ENCODE data around the gene BMP2K. TPM values are rescaled to one million over a fixed set of nuclear protein-coding genes. Genes with fewer than 3 reads are reported as not detected.

The BMP2K gene
- total RNA-seq, 2 experiments from 2014 or later, result 10.6 to 14.5 TPM

DNA sequence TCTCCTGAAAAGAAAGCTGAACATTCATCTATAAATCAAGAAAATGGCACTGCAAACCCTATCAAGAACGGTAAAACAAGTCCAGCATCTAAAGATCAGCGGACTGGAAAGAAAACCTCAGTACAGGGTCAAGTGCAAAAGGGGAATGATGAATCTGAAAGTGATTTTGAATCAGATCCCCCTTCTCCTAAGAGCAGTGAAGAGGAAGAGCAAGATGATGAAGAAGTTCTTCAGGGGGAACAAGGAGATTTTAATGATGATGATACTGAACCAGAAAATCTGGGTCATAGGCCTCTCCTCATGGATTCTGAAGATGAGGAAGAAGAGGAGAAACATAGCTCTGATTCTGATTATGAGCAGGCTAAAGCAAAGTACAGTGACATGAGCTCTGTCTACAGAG lies 134.5 kb downstream of the BMP2K start:
- intact Hi-C loops (cut with DNase I, micrococcal nuclease), result no loop called here
- ChIA-PET CTCF (no interaction called here), POLR2A (interaction anchor here (0.6 kb wide), 1 partner anchor 227 kb away, joined by 4 read pairs; no protein-coding TSS in a partner anchor)
- DNase-seq, result no peak
- no peak overlapping the region for H3K4me3 Mint-ChIP-seq
- ATAC-seq, result no peak
- H3K27ac Mint-ChIP-seq, result no peak overlapping the region
- H3K4me1 Mint-ChIP-seq, result no peaks in the 10 kb centered on the region
- no peaks in the 10 kb centered on the region for H3K9me3 Mint-ChIP-seq (ENCODE audit: low read depth)
- H3K27me3 Mint-ChIP-seq, result no peaks in the 10 kb centered on the region
- H3K36me3 Mint-ChIP-seq (ENCODE audit: low read depth), result peaks cover 19% of the 10 kb centered on the region

DNA sequence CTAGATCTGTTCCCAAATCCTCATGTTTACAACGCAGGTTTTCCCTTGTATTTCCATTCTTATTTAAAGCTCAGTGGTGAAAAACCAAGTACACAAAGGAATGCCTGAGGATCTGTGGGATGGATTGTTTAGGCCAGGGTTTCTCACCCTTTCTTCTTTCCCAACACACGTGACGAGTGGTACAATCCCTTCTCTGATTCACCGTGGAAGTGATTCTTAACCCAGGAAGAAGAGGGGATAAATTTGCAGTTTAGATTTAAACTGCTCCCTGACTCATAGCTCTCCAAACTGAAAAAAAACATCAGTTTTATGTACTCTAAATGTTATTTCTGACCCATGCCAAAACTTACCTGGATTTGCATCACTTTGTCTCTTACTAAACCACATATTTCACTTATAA lies 146.1 kb downstream of the BMP2K start:
- intact Hi-C loops (cut with DNase I, micrococcal nuclease), result no loop called here
- Mint-ChIP-seq H3K9me3 (ENCODE audit: low read depth) (no peaks in the 10 kb centered on the region), H3K4me1 (peaks cover 4% of the 10 kb centered on the region), H3K4me3 (no peak overlapping the region), H3K27ac (no peak overlapping the region), H3K36me3 (ENCODE audit: low read depth) (peaks cover 23% of the 10 kb centered on the region), H3K27me3 (no peaks in the 10 kb centered on the region)
- DNase-seq (no peak), ATAC-seq (no peak)
- ChIA-PET POLR2A (no interaction called here), CTCF (interaction anchor here (1.3 kb wide), 1 partner anchor 310 kb away, joined by 3 read pairs; no protein-coding TSS in a partner anchor)

DNA sequence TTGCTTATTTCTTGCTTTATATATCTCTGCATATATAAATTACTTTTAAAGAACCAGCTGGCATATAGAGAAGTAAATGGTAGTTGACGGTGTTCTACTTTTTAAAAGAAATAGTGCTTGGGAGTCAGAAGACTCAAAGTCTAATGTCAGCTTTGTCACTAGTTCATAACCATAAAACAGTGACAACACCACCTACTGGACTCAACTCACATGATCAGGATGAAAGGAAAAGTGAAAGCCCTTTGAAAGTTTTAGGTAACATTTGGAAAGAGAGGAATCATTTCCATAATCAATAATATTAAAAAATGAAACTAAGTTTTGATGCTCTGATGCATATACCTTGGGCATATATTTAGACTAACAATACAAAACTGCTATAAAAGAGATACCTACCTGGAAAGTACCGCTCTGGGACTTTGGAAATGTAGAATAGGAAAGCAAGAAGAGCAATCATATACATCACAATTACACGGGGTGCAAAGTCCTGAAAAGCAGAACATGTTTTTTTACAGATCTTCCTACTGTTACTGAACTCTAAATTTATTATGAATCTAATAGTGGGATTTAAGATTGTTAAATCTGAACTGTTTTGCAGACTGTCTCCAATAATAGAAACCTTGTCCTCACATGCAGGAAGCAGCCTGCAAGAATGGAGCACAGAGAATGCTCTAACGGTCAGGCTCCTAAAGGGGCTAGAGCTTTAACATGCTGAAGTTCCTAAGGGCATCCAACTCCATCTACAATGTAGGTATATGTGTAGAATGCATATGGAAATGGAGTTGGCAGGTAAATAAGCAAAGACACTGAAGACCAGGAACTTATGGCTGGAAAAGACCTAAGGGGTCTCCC lies 147.5 kb downstream of the BMP2K start:
- DNase-seq (no peak), ATAC-seq (no peak)
- POLR2A ChIA-PET, result no interaction called here
- Mint-ChIP-seq H3K4me3 (no peak overlapping the region), H3K9me3 (ENCODE audit: low read depth) (no peaks in the 10 kb centered on the region), H3K27me3 (no peaks in the 10 kb centered on the region), H3K27ac (peak overlapping the region; percentile 48), H3K4me1 (peaks cover 4% of the 10 kb centered on the region), H3K36me3 (ENCODE audit: low read depth) (peaks cover 29% of the 10 kb centered on the region)
- intact Hi-C loops (cut with DNase I, micrococcal nuclease), result no loop called here
- CTCF ChIA-PET, result no interaction called here

DNA sequence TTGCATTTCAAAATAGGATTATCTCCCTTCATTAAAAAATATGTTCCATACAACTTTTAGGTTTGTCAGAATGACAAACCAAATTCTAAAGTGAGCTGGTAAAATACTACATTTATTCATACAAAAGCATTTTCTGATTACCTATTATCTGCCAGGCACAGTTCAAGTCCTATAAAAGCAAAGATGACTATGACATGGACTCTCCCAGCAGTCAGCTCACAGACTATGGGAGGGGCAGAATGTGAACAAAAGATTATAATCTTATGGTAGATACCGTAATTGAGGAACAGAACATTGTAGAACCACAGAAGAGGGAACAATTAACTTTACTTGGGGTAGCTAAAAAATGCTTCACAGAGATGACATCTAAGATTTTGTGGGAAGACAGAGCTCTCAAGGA lies 150.7 kb downstream of the BMP2K start:
- ATAC-seq (no peak), DNase-seq (no peak)
- CTCF ChIA-PET, result interaction anchor here (0.9 to 1.4 kb wide), 4 partner anchors 9 to 31 kb away, joined by 3 to 4 read pairs (median 3); partner anchors contain the start of gene PAQR3
- intact Hi-C loops (cut with DNase I, micrococcal nuclease), result no loop called here
- POLR2A ChIA-PET, result no interaction called here
- no peak overlapping the region for H3K27ac Mint-ChIP-seq
- peaks cover 44% of the 10 kb centered on the region for H3K36me3 Mint-ChIP-seq (ENCODE audit: low read depth)
- no peak overlapping the region for H3K4me3 Mint-ChIP-seq
- peaks cover 4% of the 10 kb centered on the region for H3K4me1 Mint-ChIP-seq
- H3K27me3 Mint-ChIP-seq, result no peaks in the 10 kb centered on the region
- no peaks in the 10 kb centered on the region for H3K9me3 Mint-ChIP-seq (ENCODE audit: low read depth)

DNA sequence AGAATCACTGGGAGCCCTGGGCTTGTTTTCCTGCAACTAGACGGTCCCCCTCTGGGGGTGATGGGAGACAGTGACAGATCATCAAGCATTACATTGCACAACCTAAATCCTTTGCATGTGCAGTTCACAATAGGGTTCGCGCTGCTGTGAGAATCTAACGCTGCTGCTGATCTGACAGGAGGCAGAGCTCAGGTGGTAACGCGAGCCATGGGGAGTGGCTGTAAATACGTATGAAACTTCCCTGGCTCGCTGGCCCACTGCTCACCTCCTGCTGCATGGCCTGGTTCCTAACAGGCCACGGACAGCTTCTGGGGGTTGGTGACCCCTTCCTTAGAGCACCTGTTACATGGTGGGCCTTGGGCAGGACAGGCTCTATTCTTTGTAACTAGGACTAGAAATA lies 152.7 kb downstream of the BMP2K start:
- ATAC-seq (no peak), DNase-seq (no peak)
- Mint-ChIP-seq H3K4me1 (peaks cover under 1% of the 10 kb centered on the region), H3K4me3 (no peak overlapping the region), H3K27me3 (no peaks in the 10 kb centered on the region), H3K36me3 (ENCODE audit: low read depth) (peaks cover 34% of the 10 kb centered on the region), H3K9me3 (ENCODE audit: low read depth) (no peaks in the 10 kb centered on the region), H3K27ac (no peak overlapping the region)
- intact Hi-C loops (cut with DNase I, micrococcal nuclease), result no loop called here
- ChIA-PET CTCF (no interaction called here), POLR2A (no interaction called here)

DNA sequence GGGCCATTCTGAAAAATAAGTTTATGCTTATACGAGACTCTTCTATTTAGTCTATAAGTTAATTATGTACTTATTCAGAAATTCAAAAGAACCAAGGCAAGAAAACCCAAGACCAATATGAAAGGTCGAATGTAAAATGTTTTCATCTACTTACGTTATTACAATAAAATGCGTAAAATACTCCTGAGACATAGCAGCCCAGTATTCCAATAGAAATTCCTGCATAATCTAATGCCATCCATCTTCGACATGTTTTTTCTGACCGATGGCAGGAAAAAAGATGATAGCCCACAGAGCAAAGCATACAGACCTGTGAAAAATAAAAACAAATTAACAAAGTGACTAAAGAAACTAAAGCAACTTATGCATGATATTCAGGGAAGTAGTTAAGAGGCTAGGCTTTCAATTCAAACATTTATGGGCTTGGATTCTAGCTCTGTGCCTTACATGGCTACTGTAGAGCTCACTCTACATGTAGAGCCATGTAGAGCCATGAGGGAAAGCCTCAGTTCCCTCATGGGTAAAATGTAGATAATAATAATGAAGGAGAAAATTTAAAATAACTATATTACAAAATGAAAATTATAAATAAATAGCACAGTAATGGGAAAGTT lies 154.0 kb downstream of the BMP2K start:
- no peaks in the 10 kb centered on the region for H3K4me1 Mint-ChIP-seq
- H3K9me3 Mint-ChIP-seq (ENCODE audit: low read depth), result no peaks in the 10 kb centered on the region
- ChIA-PET POLR2A (no interaction called here), CTCF (no interaction called here)
- no peak overlapping the region for H3K27ac Mint-ChIP-seq
- DNase-seq, result no peak
- intact Hi-C loops (cut with DNase I, micrococcal nuclease), result no loop called here
- H3K36me3 Mint-ChIP-seq (ENCODE audit: low read depth), result peaks cover 32% of the 10 kb centered on the region
- H3K27me3 Mint-ChIP-seq, result no peaks in the 10 kb centered on the region
- ATAC-seq, result no peak
- no peak overlapping the region for H3K4me3 Mint-ChIP-seq

DNA sequence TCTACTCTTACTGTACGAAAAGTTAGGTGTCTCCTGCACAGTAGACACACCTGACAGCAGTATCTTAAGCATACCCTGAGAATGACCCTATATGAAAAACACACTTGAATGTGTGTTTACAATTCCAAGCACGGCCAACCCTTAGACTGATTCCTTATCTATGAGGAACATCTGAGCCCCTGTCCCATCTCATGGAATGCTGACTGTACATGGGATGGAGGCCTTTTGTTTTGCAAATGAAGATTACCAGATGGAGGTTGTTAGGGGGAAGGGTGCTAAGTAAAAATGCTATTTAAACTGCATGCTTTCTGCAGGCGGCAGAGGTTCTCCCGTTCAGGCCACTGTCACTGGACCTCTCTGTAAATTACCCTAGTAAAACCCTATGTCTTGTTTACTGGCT lies 160.8 kb downstream of the BMP2K start:
- intact Hi-C loops (cut with DNase I, micrococcal nuclease), result loop anchor here (5.0 kb wide), 3 partner anchors 280 to 1265 kb away; no protein-coding TSS in a partner anchor
- H3K27me3 Mint-ChIP-seq, result no peaks in the 10 kb centered on the region
- ATAC-seq, result no peak
- DNase-seq, result no peak
- H3K36me3 Mint-ChIP-seq (ENCODE audit: low read depth), result no peaks in the 10 kb centered on the region
- ChIA-PET POLR2A (no interaction called here), CTCF (no interaction called here)
- no peak overlapping the region for H3K4me3 Mint-ChIP-seq
- H3K9me3 Mint-ChIP-seq (ENCODE audit: low read depth), result no peaks in the 10 kb centered on the region
- H3K27ac Mint-ChIP-seq, result no peak overlapping the region
- peaks cover 30% of the 10 kb centered on the region for H3K4me1 Mint-ChIP-seq

DNA sequence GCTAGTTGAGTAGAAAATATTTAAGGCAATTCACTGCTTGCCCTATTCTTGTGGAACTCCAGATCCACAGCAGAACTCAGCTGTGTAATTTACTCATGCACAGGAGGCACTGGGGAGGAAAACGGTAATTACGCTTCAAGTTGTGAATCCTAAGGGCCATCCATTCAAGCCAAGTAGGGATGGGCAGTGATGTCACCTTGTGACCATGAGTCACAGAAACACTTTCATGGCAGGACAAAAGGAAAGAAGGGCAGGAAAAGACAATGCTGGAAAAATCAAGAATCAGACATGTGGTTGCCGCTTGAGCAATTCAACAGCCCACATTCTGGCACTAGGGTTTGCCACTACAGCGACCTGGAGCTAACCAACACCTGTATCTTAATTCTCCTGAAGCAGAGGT lies 161.7 kb downstream of the BMP2K start:
- no peak for ATAC-seq
- Mint-ChIP-seq H3K4me3 (peak overlapping the region; percentile 88), H3K27me3 (peaks cover under 1% of the 10 kb centered on the region), H3K9me3 (ENCODE audit: low read depth) (no peaks in the 10 kb centered on the region), H3K4me1 (peaks cover 30% of the 10 kb centered on the region), H3K27ac (no peak overlapping the region), H3K36me3 (ENCODE audit: low read depth) (no peaks in the 10 kb centered on the region)
- intact Hi-C loops (cut with DNase I, micrococcal nuclease), result loop anchor here (2.0 to 5.0 kb wide), 5 partner anchors 161 to 1264 kb away; partner anchors contain the start of gene BMP2K (in 1 of the 2)
- POLR2A ChIA-PET, result no interaction called here
- DNase-seq, result no peak
- CTCF ChIA-PET, result interaction anchor here (1.2 kb wide), 1 partner anchor 44 kb away, joined by 3 read pairs; no protein-coding TSS in a partner anchor

DNA sequence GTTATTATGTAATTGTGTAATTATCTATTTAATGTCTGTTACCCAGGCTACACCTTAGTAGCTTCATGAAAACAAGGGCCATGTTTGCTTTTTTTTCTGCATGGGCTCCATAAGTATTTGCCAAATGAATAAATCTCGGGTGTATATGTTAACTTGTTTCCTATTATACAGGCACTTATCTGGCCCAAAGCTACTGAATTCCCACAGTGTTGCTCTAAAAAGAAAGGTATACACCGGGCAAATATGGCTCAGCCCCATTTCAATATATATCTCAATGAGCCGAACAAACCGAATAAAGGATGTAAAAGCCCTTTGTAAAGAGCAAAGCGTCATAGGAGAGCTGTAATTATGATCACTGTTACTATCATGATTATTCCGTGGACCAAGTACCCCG lies 162.3 kb downstream of the BMP2K start:
- POLR2A ChIA-PET, result interaction anchor here (0.5 kb wide), 1 partner anchor 161 kb away, joined by 3 read pairs; no protein-coding TSS in a partner anchor
- DNase-seq, result no peak
- Mint-ChIP-seq H3K36me3 (ENCODE audit: low read depth) (no peaks in the 10 kb centered on the region), H3K27ac (peak overlapping the region; percentile 83), H3K4me3 (peak overlapping the region; percentile 88), H3K4me1 (peaks cover 30% of the 10 kb centered on the region), H3K9me3 (ENCODE audit: low read depth) (no peaks in the 10 kb centered on the region), H3K27me3 (peaks cover 5% of the 10 kb centered on the region)
- no peak for ATAC-seq
- CTCF ChIA-PET, result interaction anchor here (0.7 to 1.2 kb wide), 3 partner anchors 22 to 1067 kb away, joined by 3 to 4 read pairs (median 3); no protein-coding TSS in a partner anchor
- intact Hi-C loops (cut with DNase I, micrococcal nuclease), result loop anchor here (2.0 to 5.0 kb wide), 5 partner anchors 162 to 1264 kb away; partner anchors contain the start of gene BMP2K (in 1 of the 2)

DNA sequence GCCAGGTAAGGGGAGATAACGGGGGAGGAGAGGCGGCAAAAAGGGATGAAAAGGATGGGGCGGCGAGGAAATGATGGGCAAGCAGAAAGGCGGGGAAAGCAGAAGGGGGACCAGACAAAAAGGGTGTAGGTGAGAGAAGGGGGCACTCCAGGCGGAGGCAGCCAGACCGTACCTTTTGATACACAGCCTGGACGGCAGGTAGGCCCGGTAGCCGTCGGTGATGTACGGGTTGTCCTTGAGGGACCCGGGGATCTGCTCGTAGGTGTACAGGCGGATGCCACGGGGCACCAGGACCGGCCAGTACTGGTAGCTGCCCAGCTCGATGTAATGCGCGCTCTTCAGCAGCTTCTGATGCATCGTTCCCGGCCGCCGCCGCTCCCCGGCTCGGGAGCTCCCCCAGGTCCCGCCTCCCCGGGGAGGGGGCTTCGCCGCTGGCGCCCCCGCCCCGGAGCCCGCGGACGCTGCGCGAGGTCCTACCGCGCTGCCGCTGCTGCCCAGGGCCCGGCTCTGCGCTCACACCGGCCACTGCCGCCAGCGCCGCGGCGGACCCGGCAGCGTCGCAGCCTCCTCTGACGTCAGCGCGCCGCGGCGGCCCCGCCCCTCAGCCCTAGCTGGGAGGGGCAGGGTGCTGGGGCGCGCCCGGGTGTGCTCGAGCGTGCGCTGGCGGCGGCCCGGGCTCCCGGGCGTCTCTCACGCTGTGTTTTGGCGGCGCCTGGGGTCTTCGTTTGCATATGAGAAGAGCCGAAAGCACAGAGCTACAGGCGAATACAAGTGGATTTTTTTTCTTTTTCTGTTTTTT lies 162.9 kb downstream of the BMP2K start, which contains the start of gene PAQR3:
TSS of gene PAQR3 (minus strand) at position 571 of the 799 bp plus-strand sequence. CDS start at position 357, 214 bp downstream.
- CTCF ChIA-PET, result interaction anchor here (0.7 to 1.2 kb wide), 6 partner anchors 12 to 1067 kb away, joined by 3 to 4 read pairs (median 3); no protein-coding TSS in a partner anchor
- peak; percentile 91 for DNase-seq
- Mint-ChIP-seq H3K36me3 (ENCODE audit: low read depth) (no peaks in the 10 kb centered on the region), H3K4me3 (peak within 1 kb of the TSS; percentile 88), H3K4me1 (peaks cover 30% of the 10 kb centered on the region), H3K27ac (peak within 1 kb of the TSS; percentile 83), H3K9me3 (ENCODE audit: low read depth) (no peaks in the 10 kb centered on the region), H3K27me3 (peaks cover 8% of the 10 kb centered on the region)
- intact Hi-C loops (cut with DNase I, micrococcal nuclease), result loop anchor here (1.0 to 5.0 kb wide), 6 partner anchors 162 to 1263 kb away; partner anchors contain the start of gene BMP2K (in 2 of the 2)
- POLR2A ChIA-PET, result no interaction called here
- ATAC-seq, result peak; percentile 95

DNA sequence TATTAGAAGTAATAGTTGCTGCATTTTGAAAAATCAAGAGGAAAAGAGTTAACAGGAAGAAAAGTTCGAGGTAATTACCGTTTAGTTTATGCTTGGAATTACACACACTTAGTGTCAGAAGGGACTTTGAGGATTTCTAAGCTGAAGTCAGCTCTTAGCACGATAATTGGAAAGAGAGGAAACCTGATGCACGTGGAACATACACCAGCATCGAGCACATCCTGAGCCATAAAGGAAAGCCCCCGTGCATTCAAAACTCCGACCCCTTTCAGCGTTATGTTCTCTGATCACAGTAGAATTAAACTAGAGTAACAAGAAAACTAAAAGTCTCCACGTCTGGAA lies 163.5 kb downstream of the BMP2K start:
- DNase-seq (peak; percentile 21), ATAC-seq (no peak)
- H3K27me3 Mint-ChIP-seq, result peaks cover 11% of the 10 kb centered on the region
- H3K4me3 Mint-ChIP-seq, result peak overlapping the region; percentile 77
- CTCF ChIA-PET, result interaction anchor here (0.7 to 1.5 kb wide), 7 partner anchors 11 to 915 kb away, joined by 3 read pairs; no protein-coding TSS in a partner anchor
- intact Hi-C loops (cut with DNase I, micrococcal nuclease), result loop anchor here (1.0 to 10.0 kb wide), 9 partner anchors 163 to 1355 kb away; partner anchors contain the start of gene BMP2K (in 2 of the 2)
- POLR2A ChIA-PET, result no interaction called here
- H3K9me3 Mint-ChIP-seq (ENCODE audit: low read depth), result no peaks in the 10 kb centered on the region
- H3K4me1 Mint-ChIP-seq, result peaks cover 30% of the 10 kb centered on the region
- no peaks in the 10 kb centered on the region for H3K36me3 Mint-ChIP-seq (ENCODE audit: low read depth)
- peak overlapping the region; percentile 69 for H3K27ac Mint-ChIP-seq
